Measurements from ENCODE around the gene EFCAB11. TPM values are rescaled to one million over a fixed set of nuclear protein-coding genes. Genes with fewer than 3 reads are reported as not detected.

Gene EFCAB11
- total RNA-seq, 4 donors from 2014 or later, result 0.93 to 9.6 (median 3.1) TPM

- ATAC-seq, result no peak
- Histone ChIP-seq H3K4me1 (no peaks in the 10 kb centered on the region), H3K36me3 (peaks cover 0 to 63% of the 10 kb centered on the region in 2 donors), H3K27ac (no peak overlapping the region), H3K9me3 (no peaks in the 10 kb centered on the region), H3K27me3 (no peaks in the 10 kb centered on the region), H3K4me3 (no peak overlapping the region)
- TF ChIP-seq POLR2A (IDR thresholded peaks at IDR 0.05), result no peak
- TF ChIP-seq, protein P1, sequence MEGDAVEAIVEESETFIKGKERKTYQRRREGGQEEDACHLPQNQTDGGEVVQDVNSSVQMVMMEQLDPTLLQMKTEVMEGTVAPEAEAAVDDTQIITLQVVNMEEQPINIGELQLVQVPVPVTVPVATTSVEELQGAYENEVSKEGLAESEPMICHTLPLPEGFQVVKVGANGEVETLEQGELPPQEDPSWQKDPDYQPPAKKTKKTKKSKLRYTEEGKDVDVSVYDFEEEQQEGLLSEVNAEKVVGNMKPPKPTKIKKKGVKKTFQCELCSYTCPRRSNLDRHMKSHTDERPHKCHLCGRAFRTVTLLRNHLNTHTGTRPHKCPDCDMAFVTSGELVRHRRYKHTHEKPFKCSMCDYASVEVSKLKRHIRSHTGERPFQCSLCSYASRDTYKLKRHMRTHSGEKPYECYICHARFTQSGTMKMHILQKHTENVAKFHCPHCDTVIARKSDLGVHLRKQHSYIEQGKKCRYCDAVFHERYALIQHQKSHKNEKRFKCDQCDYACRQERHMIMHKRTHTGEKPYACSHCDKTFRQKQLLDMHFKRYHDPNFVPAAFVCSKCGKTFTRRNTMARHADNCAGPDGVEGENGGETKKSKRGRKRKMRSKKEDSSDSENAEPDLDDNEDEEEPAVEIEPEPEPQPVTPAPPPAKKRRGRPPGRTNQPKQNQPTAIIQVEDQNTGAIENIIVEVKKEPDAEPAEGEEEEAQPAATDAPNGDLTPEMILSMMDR (IDR thresholded peaks at IDR 0.05), result no peak
- TF ChIP-seq EP300 (IDR thresholded peaks at IDR 0.05), result no peak
- no peak for TF ChIP-seq POLR2AphosphoS5 (IDR thresholded peaks at IDR 0.05)
- 90% methylated on average over 1 of the region's 1 CpG; no CpG with 5 or more reads in 1 of the 2 donors for WGBS, 2 donors (ENCODE audit: low coverage in 1 of 2)
Observed at GRCh38 chr14:89965839-89966238, 11.3 kb upstream of the EFCAB11 start.

GRCh38 chr14:89963288-89963978 lies 8.9 kb upstream of the EFCAB11 start:
- Histone ChIP-seq H3K9me3 (no peaks in the 10 kb centered on the region), H3K36me3 (peaks cover 0 to 49% of the 10 kb centered on the region in 2 donors), H3K4me3 (no peak overlapping the region), H3K27me3 (no peaks in the 10 kb centered on the region), H3K27ac (no peak overlapping the region), H3K4me1 (no peaks in the 10 kb centered on the region)
- TF ChIP-seq, protein P1 (IDR thresholded peaks at IDR 0.05), result no peak
- no peak for TF ChIP-seq POLR2AphosphoS5 (IDR thresholded peaks at IDR 0.05)
- no peak for TF ChIP-seq POLR2A (IDR thresholded peaks at IDR 0.05)
- no peak for TF ChIP-seq EP300 (IDR thresholded peaks at IDR 0.05)
- 87 to 95% methylated on average over 8 to 9 of the region's 10 CpGs for WGBS, 2 donors (ENCODE audit: low coverage in 1 of 2)
- ATAC-seq, result no peak

DNA sequence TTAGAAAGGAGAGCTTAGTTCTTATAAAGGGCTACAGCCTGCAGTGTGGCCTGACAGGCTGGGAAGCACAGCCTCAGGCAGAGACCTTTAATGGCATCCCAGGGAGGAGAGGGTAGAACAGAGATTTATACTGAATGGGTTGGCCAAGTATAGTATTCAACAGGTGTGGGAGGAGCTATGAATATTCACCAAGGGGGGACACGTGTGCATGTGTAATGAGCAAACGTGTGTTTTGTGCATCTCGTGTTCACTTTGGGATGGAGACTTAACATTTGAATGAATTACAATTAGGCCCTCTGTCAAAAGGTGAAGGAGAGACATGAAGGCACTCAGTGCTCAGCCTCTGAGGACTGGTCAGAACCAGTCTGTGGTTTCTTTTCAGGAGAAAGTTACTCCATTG lies 6.4 kb upstream of the EFCAB11 start:
- H3K27me3 ChIP-seq, result no peaks in the 10 kb centered on the region
- 71 to 87% methylated on average over 2 to 3 of the region's 3 CpGs for WGBS, 2 donors (ENCODE audit: low coverage in 1 of 2)
- H3K4me3 ChIP-seq, result no peak overlapping the region
- peaks cover 0 to 31% of the 10 kb centered on the region in 2 donors for H3K36me3 ChIP-seq
- peaks cover 0 to 18% (median 6%) of the 10 kb centered on the region in 3 donors for H3K4me1 ChIP-seq
- no peak overlapping the region for H3K27ac ChIP-seq
- no peaks in the 10 kb centered on the region for H3K9me3 ChIP-seq
- TF ChIP-seq POLR2AphosphoS5 (IDR thresholded peaks at IDR 0.05) (no peak), EP300 (IDR thresholded peaks at IDR 0.05) (no peak), POLR2A (IDR thresholded peaks at IDR 0.05) (no peak)
- TF ChIP-seq, protein P1 (IDR thresholded peaks at IDR 0.05), result no peak
- ATAC-seq, result no peak

- Histone ChIP-seq H3K27ac (no peak overlapping the region), H3K9me3 (no peaks in the 10 kb centered on the region), H3K4me1 (peaks cover 0 to 18% (median 6%) of the 10 kb centered on the region in 3 donors), H3K36me3 (peaks cover 0 to 26% of the 10 kb centered on the region in 2 donors), H3K27me3 (no peaks in the 10 kb centered on the region), H3K4me3 (no peak overlapping the region)
- TF ChIP-seq POLR2A (IDR thresholded peaks at IDR 0.05), result no peak
- TF ChIP-seq, protein P1 (IDR thresholded peaks at IDR 0.05), result no peak
- no peak for TF ChIP-seq POLR2AphosphoS5 (IDR thresholded peaks at IDR 0.05)
- no peak for TF ChIP-seq EP300 (IDR thresholded peaks at IDR 0.05)
- no peak for ATAC-seq
- WGBS, 2 donors (ENCODE audit: low coverage in 1 of 2), result 89 to 94% methylated on average over 3 of the region's 3 CpGs
Observed at GRCh38 chr14:89959853-89960445, 5.4 kb upstream of the EFCAB11 start.

- 75% methylated on average over 1 of the region's 1 CpG; no CpG with 5 or more reads in 1 of the 2 donors for WGBS, 2 donors (ENCODE audit: low coverage in 1 of 2)
- H3K36me3 ChIP-seq, result peaks cover 0 to 18% of the 10 kb centered on the region in 2 donors
- no peaks in the 10 kb centered on the region for H3K9me3 ChIP-seq
- H3K4me3 ChIP-seq, result no peak overlapping the region
- peaks cover 0 to 22% (median 9%) of the 10 kb centered on the region in 3 donors for H3K4me1 ChIP-seq
- H3K27ac ChIP-seq, result no peak overlapping the region
- TF ChIP-seq, protein P1 (IDR thresholded peaks at IDR 0.05), result no peak
- no peak for TF ChIP-seq POLR2AphosphoS5 (IDR thresholded peaks at IDR 0.05)
- no peaks in the 10 kb centered on the region for H3K27me3 ChIP-seq
- no peak for ATAC-seq
Observed at GRCh38 chr14:89958966-89959365, 4.4 kb upstream of the EFCAB11 start.

Data from gastroesophageal sphincter (tissue), 4 donors.